B cell (primary cell): Measurements from ENCODE around the gene TTYH1. TPM values are rescaled to one million over a fixed set of nuclear protein-coding genes. Genes with fewer than 3 reads are reported as not detected.

Experiments used
- ATAC-seq: fragments of 200-7000 bp; cut with Tn5 transposase; one replicate; pipeline ENCODE4 v1.10.0; 2021; ENCODE audit warnings: low read depth, mild to moderate bottlenecking, moderate number of reproducible peaks, moderate library complexity
- CTCF ChIA-PET: fragments of 350-600 bp; sonication (Branson Sonifier 250); formaldehyde crosslinking; loops from one replicate; lab custom pipeline; 2021; ENCODE audit warnings: antibody characterized with exemption, inconsistent platforms; lab: Charles Lee
- POLR2A ChIA-PET: fragments of 350-600 bp; sonication (Branson Sonifier 250); formaldehyde crosslinking; loops from one replicate; lab custom pipeline; 2021; ENCODE audit warnings: antibody characterized with exemption; lab: Charles Lee
- DNase-seq: peaks from one replicate; pipeline ENCODE4 v3.0.0; 2013
- H2AFZ ChIP-seq: 2 replicates; pipeline ENCODE4 v1.6.1; 2012; ENCODE audit warnings: mild to moderate bottlenecking, low read depth, low read length; ENCODE audit not compliant: insufficient read depth, poor library complexity, severe bottlenecking
- H3K27ac ChIP-seq, 2 donors: 1 replicate in 1 of 2; 2 replicates in 1 of 2; pipeline ENCODE4 v1.5.1; 2012 to 2013; ENCODE audit warnings: low read length in 2 of 2, mild to moderate bottlenecking in 2 of 2, moderate library complexity in 1 of 2
- H3K27me3 ChIP-seq, 4 experiments: fragments of 200-600 bp in 1 of 4; sonication (generic) in 1 of 4; replicated peaks in 1 of 4; 1 replicate in 2 of 4; 2 replicates in 2 of 4; pipeline versions ENCODE4 v1.6.1 to v1.7.0; 2013 to 2016; ENCODE audit warnings: low read length in 3 of 4, mild to moderate bottlenecking in 2 of 4, mixed read lengths in 1 of 4, moderate library complexity in 1 of 4; ENCODE audit not compliant: insufficient read depth in 4 of 4, control insufficient read depth in 3 of 4; ENCODE audit errors: control extremely low read depth in 1 of 4
- H3K36me3 ChIP-seq, 2 experiments: replicated peaks in 1 of 2; 1 replicate in 1 of 2; 2 replicates in 1 of 2; pipeline versions ENCODE4 v1.6.1 to v1.7.1; 2013; ENCODE audit warnings: low read length in 1 of 2; ENCODE audit not compliant: insufficient read depth in 2 of 2, control insufficient read depth in 1 of 2; ENCODE audit errors: control extremely low read depth in 1 of 2, extremely low read depth in 1 of 2
- H3K4me1 ChIP-seq, 2 donors: fragments of 200-600 bp in 1 of 2; sonication (generic) in 1 of 2; 1 replicate in 1 of 2; 2 replicates in 1 of 2; pipeline versions ENCODE4 v1.5.1 to v1.6.1; 2013 to 2017; ENCODE audit warnings: low read length in 2 of 2; ENCODE audit not compliant: control insufficient read depth in 2 of 2, insufficient read depth in 2 of 2
- H3K4me2 ChIP-seq: replicated peaks from 2 replicates; pipeline ENCODE3; 2012; ENCODE audit warnings: mild to moderate bottlenecking, low read depth, low read length; ENCODE audit not compliant: poor library complexity, severe bottlenecking
- H3K4me3 ChIP-seq, 5 experiments: fragments of 200-600 bp in 1 of 5; sonication (generic) in 1 of 5; 1 replicate in 3 of 5; 2 replicates in 2 of 5; pipeline versions ENCODE4 v1.5.1 to v1.7.0; 2011 to 2016; ENCODE audit warnings: low read length in 4 of 5, mild to moderate bottlenecking in 4 of 5, low read depth in 2 of 5, control low read depth in 1 of 5, moderate library complexity in 1 of 5; ENCODE audit not compliant: insufficient read depth in 1 of 5; ENCODE audit errors: control extremely low read depth in 1 of 5, extremely low read depth in 1 of 5
- H3K79me2 ChIP-seq: fragments of 200-600 bp; sonication (generic); one replicate; pipeline ENCODE4 v1.6.0; 2016; ENCODE audit warnings: low read length; ENCODE audit not compliant: control insufficient read depth, insufficient read depth
- H3K9ac ChIP-seq: fragments of 200-600 bp; sonication (generic); 2 replicates; pipeline ENCODE4 v1.6.1; 2017; ENCODE audit warnings: mild to moderate bottlenecking, low read length, moderate library complexity
- H3K9me3 ChIP-seq, 3 donors: one replicate each; pipeline versions ENCODE4 v1.6.1 to v1.7.1; 2013; ENCODE audit warnings: low read length in 2 of 3; ENCODE audit not compliant: control insufficient read depth in 2 of 3, insufficient read depth in 1 of 3; ENCODE audit errors: control extremely low read depth in 1 of 3
- H4K20me1 ChIP-seq: 2 replicates; pipeline ENCODE4 v1.6.0; 2012; ENCODE audit warnings: mild to moderate bottlenecking, low read length; ENCODE audit not compliant: insufficient read depth, control insufficient read depth, poor library complexity, severe bottlenecking
- H3K27ac Mint-ChIP-seq: one replicate; pipeline ENCODE4 v1.8.0; 2021; ENCODE audit warnings: mixed read lengths
- H3K27me3 Mint-ChIP-seq: one replicate; pipeline ENCODE4 v1.8.0; 2021; ENCODE audit warnings: mixed read lengths
- H3K4me1 Mint-ChIP-seq: one replicate; pipeline ENCODE4 v1.8.0; 2021; ENCODE audit warnings: mixed read lengths
- H3K4me3 Mint-ChIP-seq: one replicate; pipeline ENCODE4 v1.8.0; 2021; ENCODE audit warnings: mixed read lengths
- H3K9me3 Mint-ChIP-seq: one replicate; pipeline ENCODE4 v1.8.0; 2022; ENCODE audit warnings: mixed read lengths; ENCODE audit not compliant: insufficient read depth
- EZH2 ChIP-seq: IDR thresholded peaks from 2 replicates; pipeline ENCODE4 v1.6.1; 2012; ENCODE audit warnings: borderline replicate concordance, low read depth, mild to moderate bottlenecking, moderate library complexity, low read length; ENCODE audit not compliant: insufficient read depth, poor library complexity, severe bottlenecking
- WGBS: methylation state at CpG from one replicate; pipeline ENCODE4 v1.1.5; 2013; ENCODE audit warnings: missing lambda C conversion rate; ENCODE audit not compliant: insufficient coverage; 5-methylcytosine and 5-hydroxymethylcytosine counted together
- intact Hi-C: fragments of 100-400 bp; cut with micrococcal nuclease; formaldehyde crosslinking; loops from one replicate; pipeline ENCODE4 v1.10.0; 2022
- polyA plus RNA-seq: library from polyadenylated mRNA; depleted of rRNA; stranded (reverse); fragments of >200 nt; gene quantifications from 2 replicates; pipeline ENCODE4 v1.2.3, GENCODE V29; 2012
- total RNA-seq, 2 donors: library from RNA; stranded (reverse); fragments of 120-200 nt in 1 of 2; gene quantifications; 1 replicate in 1 of 2; 2 replicates in 1 of 2; pipeline versions ENCODE4 v1.2.3 to v1.2.4, GENCODE V29; 2013 to 2022
- TF ChIP-seq, protein P1 (sequence below): fragments of 200-600 bp; IDR thresholded peaks from one replicate; pipeline ENCODE4 v1.8.0; 2022; ENCODE audit warnings: antibody characterized with exemption, mild to moderate bottlenecking

The TTYH1 gene
- total and polyA plus RNA-seq, 2 donors (not counting 1 experiment from before 2014, with no cell fraction given), result not detected

DNA sequence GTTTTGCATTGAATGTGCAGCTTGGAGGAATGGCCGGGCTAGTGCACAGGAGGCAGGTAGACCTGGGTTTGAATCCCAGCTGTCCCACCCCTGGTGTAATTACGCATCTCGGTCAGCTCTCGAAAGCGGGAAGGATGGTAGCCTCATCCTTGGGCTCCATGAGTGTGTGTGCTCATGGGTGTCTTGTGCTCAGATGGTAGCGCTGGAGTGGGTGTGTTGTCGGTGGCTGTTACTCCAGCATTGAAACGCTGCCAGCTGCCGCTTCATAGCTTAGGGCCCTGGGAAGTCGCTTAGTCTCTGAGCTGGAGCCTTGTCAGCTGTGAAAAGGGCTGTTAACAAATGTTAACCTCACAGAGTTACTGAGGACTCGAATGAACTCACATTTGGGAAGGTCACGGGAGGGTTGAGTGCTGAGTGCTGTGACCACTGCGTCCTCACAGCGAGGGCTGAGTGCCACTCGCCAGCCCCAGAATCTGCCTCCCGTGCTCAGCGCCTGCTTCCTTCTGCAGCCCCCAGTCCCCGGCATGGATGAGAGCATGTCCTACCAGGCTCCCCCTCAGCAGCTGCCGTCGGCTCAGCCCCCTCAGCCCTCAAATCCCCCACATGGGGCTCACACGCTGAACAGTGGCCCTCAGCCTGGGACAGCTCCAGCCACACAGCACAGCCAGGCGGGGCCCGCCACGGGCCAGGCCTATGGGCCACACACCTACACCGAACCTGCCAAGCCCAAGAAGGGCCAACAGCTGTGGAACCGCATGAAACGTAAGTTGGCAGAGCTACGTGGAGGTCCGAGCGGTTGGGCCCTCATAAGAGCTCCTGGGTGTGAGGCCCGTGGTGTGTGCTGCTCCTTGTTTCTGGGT, 38.9 kb downstream of the TTYH1 start:
- no peak overlapping the region for H3K4me3 ChIP-seq
- DNase-seq (no peak), ATAC-seq (no peak)
- no peak overlapping the region for H3K4me3 Mint-ChIP-seq
- H3K27me3 Mint-ChIP-seq, result no peaks in the 10 kb centered on the region
- H3K9me3 ChIP-seq, result no peaks in the 10 kb centered on the region
- peaks cover 1 to 87% of the 10 kb centered on the region in 2 experiments for H3K36me3 ChIP-seq
- H2AFZ ChIP-seq, result no peak overlapping the region
- no peaks in the 10 kb centered on the region for H3K9me3 Mint-ChIP-seq
- H3K79me2 ChIP-seq, result peaks cover 94% of the 10 kb centered on the region
- H3K27ac Mint-ChIP-seq, result no peak overlapping the region
- H3K4me1 Mint-ChIP-seq, result peaks cover 34% of the 10 kb centered on the region
- no peaks in the 10 kb centered on the region for H3K27me3 ChIP-seq
- intact Hi-C loops, result no loop called here
- H4K20me1 ChIP-seq, result peaks cover 98% of the 10 kb centered on the region
- ChIA-PET CTCF (interaction anchor here (1.1 kb wide), 1 partner anchor 16 kb away, joined by 4 read pairs; no protein-coding TSS in a partner anchor), POLR2A (interaction anchor here (1.4 kb wide), 1 partner anchor 8 kb away, joined by 3 read pairs; no protein-coding TSS in a partner anchor)
- H3K27ac ChIP-seq, result no peak overlapping the region
- no peak for TF ChIP-seq EZH2
- TF ChIP-seq, protein P1, sequence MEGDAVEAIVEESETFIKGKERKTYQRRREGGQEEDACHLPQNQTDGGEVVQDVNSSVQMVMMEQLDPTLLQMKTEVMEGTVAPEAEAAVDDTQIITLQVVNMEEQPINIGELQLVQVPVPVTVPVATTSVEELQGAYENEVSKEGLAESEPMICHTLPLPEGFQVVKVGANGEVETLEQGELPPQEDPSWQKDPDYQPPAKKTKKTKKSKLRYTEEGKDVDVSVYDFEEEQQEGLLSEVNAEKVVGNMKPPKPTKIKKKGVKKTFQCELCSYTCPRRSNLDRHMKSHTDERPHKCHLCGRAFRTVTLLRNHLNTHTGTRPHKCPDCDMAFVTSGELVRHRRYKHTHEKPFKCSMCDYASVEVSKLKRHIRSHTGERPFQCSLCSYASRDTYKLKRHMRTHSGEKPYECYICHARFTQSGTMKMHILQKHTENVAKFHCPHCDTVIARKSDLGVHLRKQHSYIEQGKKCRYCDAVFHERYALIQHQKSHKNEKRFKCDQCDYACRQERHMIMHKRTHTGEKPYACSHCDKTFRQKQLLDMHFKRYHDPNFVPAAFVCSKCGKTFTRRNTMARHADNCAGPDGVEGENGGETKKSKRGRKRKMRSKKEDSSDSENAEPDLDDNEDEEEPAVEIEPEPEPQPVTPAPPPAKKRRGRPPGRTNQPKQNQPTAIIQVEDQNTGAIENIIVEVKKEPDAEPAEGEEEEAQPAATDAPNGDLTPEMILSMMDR, result no peak
- H3K4me1 ChIP-seq, result peaks cover 20 to 21% of the 10 kb centered on the region in 2 donors
- H3K4me2 ChIP-seq, result no peak overlapping the region
- 98% methylated on average over 31 of the region's 31 CpGs for WGBS
- H3K9ac ChIP-seq, result no peak overlapping the region
